ENCODE data around the gene TET3. TPM values are rescaled to one million over a fixed set of nuclear protein-coding genes. Genes with fewer than 3 reads are reported as not detected.

TET3 gene
- total and polyA plus RNA-seq, 2 of the 8 experiments (the other 6 are each of a cell fraction or from before 2014, with no cell fraction given): 4.5 to 21.1 TPM

DNA sequence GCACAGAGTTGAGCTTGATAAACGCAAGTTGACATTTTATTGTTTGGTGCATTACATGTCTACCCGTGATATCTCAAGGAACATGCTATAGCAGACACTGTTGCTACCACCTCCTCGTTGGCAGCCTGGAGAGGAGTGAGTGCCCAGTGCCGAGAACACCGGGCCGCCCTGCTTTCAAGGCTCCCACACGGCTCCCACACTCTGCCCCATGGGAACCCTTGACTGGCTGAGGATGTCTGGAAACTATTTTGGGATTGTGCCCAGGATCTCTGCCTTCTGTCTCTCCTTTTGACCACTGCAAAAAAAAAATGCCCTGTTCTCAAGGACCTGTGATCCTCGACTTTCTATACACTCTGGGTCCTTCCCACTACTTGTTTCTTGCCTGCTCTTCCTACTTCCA lies 21.1 kb downstream of the TET3 start:
- Histone ChIP-seq H3K4ac (replicated peaks; ENCODE audit: insufficient read length, low read depth, low read length) (no peak overlapping the region), H3K9me3 (ENCODE audit: insufficient read depth in 2 of 2, low read depth in 1 of 2, low read length in 1 of 2) (no peaks in the 10 kb centered on the region), H2BK20ac (ENCODE audit: low read length) (no peak overlapping the region), H3K56ac (replicated peaks; ENCODE audit: insufficient read length, low read depth, low read length) (no peak overlapping the region), H3K4me2 (ENCODE audit: insufficient read depth in 1 of 2, low read depth in 2 of 2, low read length in 2 of 2) (peak overlapping the region; percentile 4 to 34; a peak in 2 of 4 replicates), H3K27ac (ENCODE audit: low read depth, low read length) (no peak overlapping the region), H2AFZ (ENCODE audit: low read length) (no peak overlapping the region), H3K23ac (ENCODE audit: insufficient read length) (no peak overlapping the region), H3K14ac (ENCODE audit: insufficient read length) (no peak overlapping the region), H2BK120ac (replicated peaks; ENCODE audit: low read depth, low read length) (no peak overlapping the region), H4K91ac (replicated peaks; ENCODE audit: insufficient read length, low read length) (no peak overlapping the region), H2BK5ac (ENCODE audit: low read depth, low read length) (no peak overlapping the region), H2BK12ac (ENCODE audit: low read depth, low read length) (no peak overlapping the region), H4K8ac (ENCODE audit: extremely low read depth, insufficient read depth, low read length) (no peak overlapping the region), H2AK5ac (ENCODE audit: low read depth, low read length) (no peak overlapping the region), H2BK15ac (ENCODE audit: low read length) (peak overlapping the region; percentile 61; the same call in 1 of the 2 replicates), H4K5ac (ENCODE audit: insufficient read length, low read depth, low read length) (no peak overlapping the region), H3K18ac (ENCODE audit: extremely low read depth, low read length) (no peak overlapping the region), H3K27me3 (replicated peaks in 1 of 4; ENCODE audit: control insufficient read depth in 3 of 4, extremely low read depth in 1 of 4, insufficient read depth in 3 of 4, low read length in 3 of 4) (no peaks in the 10 kb centered on the region), H3K9ac (replicated peaks in 1 of 4; ENCODE audit: extremely low read depth in 1 of 4, low read depth in 3 of 4, low read length in 3 of 4) (no peak overlapping the region), H3K79me1 (ENCODE audit: low read depth, low read length) (peaks cover 40% of the 10 kb centered on the region), H4K20me1 (replicated peaks in 1 of 2; ENCODE audit: control insufficient read depth in 1 of 2, insufficient read depth in 2 of 2, low read length in 2 of 2) (peaks cover 12 to 18% of the 10 kb centered on the region in 2 experiments), H3K36me3 (ENCODE audit: control insufficient read depth in 2 of 4, insufficient read depth in 4 of 4, low read length in 3 of 4) (peaks cover 0 to 4% (median 0%) of the 10 kb centered on the region in 4 experiments; a peak in 1 of 8 replicates), H3K79me2 (ENCODE audit: control insufficient read depth in 1 of 2, insufficient read depth in 2 of 2, low read length in 2 of 2) (peaks cover 0 to 81% of the 10 kb centered on the region in 2 experiments; a peak in 2 of 4 replicates), H3K23me2 (ENCODE audit: low read depth, low read length) (peaks cover 2% of the 10 kb centered on the region; the same call in 1 of the 2 replicates), H3K4me1 (replicated peaks in 1 of 4; ENCODE audit: control insufficient read depth in 3 of 4, insufficient read depth in 4 of 4, low read length in 3 of 4) (peaks cover 15 to 38% (median 25%) of the 10 kb centered on the region in 4 experiments), H3K4me3 (ENCODE audit: extremely low read depth in 1 of 4, insufficient read depth in 2 of 4, low read depth in 3 of 4, low read length in 4 of 4) (no peak overlapping the region)
- WGBS, 2 experiments (ENCODE audit: extremely low coverage in 1 of 2, insufficient coverage in 1 of 2, insufficient read length in 1 of 2, insufficient replicate concordance in 2 of 2, low coverage in 1 of 2, low lambda C conversion rate in 2 of 2, missing lambda C conversion rate in 1 of 2): 91% methylated on average over 8 of the region's 8 CpGs; no CpG with 5 or more reads in 1 of the 2 experiments
- FAIRE-seq (no peak), DNase-seq (ENCODE audit: low read depth in 1 of 2, low spot score in 2 of 2) (no peak)
- CTCF ChIA-PET (ENCODE audit: partially characterized antibody): interaction anchor here (0.6 to 1.5 kb wide), 6 partner anchors 10 to 133 kb away, joined by 3 to 6 read pairs (median 4); no protein-coding TSS in a partner anchor
- POLR2A ChIA-PET (ENCODE audit: partially characterized antibody): interaction anchor here (0.7 to 11.4 kb wide), 5 partner anchors 11 to 54 kb away, joined by 4 to 94 read pairs (median 4); partner anchors contain the start of gene TET3
- TF ChIP-seq CTBP2 (IDR thresholded peaks at IDR 0.05; ENCODE audit: borderline replicate concordance, insufficient read depth, insufficient read length, low read length) (no peak), TAF7 (optimal IDR thresholded peaks at IDR 0.05; ENCODE audit: borderline replicate concordance, low read depth, low read length) (no peak), CBX5 (IDR thresholded peaks at IDR 0.05; ENCODE audit: low read depth, low read length) (no peak), ASH2L (IDR thresholded peaks at IDR 0.05; ENCODE audit: low read length) (no peak), CEBPB (IDR thresholded peaks at IDR 0.05; ENCODE audit: low read depth, low read length) (no peak), CREB1 (IDR thresholded peaks at IDR 0.05) (no peak), EGR1 (IDR thresholded peaks at IDR 0.05; ENCODE audit: borderline replicate concordance, low read depth, low read length) (no peak), TCF12 (IDR thresholded peaks at IDR 0.05; ENCODE audit: low read depth, low read length) (no peak), POU5F1 (IDR thresholded peaks at IDR 0.05; ENCODE audit: low read depth, low read length) (no peak), BACH1 (IDR thresholded peaks at IDR 0.05; ENCODE audit: low read length) (no peak)
- TF ChIP-seq, protein P1, sequence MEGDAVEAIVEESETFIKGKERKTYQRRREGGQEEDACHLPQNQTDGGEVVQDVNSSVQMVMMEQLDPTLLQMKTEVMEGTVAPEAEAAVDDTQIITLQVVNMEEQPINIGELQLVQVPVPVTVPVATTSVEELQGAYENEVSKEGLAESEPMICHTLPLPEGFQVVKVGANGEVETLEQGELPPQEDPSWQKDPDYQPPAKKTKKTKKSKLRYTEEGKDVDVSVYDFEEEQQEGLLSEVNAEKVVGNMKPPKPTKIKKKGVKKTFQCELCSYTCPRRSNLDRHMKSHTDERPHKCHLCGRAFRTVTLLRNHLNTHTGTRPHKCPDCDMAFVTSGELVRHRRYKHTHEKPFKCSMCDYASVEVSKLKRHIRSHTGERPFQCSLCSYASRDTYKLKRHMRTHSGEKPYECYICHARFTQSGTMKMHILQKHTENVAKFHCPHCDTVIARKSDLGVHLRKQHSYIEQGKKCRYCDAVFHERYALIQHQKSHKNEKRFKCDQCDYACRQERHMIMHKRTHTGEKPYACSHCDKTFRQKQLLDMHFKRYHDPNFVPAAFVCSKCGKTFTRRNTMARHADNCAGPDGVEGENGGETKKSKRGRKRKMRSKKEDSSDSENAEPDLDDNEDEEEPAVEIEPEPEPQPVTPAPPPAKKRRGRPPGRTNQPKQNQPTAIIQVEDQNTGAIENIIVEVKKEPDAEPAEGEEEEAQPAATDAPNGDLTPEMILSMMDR (IDR thresholded peaks at IDR 0.05; ENCODE audit: control extremely low read depth in 1 of 3, insufficient read depth in 1 of 3, low read depth in 1 of 3, low read length in 3 of 3): no peak

Data from H1 (cell line).